GM13976 (cell line): ENCODE results near the gene LRRC47.

Source experiments
- DNase-seq: peaks from one replicate; pipeline ENCODE4 v3.0.0; 2012; ENCODE audit warnings: low spot score
- in situ Hi-C: fragments of 300-500 bp; cut with MboI; formaldehyde crosslinking; loops from one replicate; pipeline ENCODE4 v1.12.0; 2022; ENCODE audit warnings: low sequenced_read_pairs, mixed read lengths, inconsistent platforms; ENCODE audit not compliant: unreplicated experiment
- TF ChIP-seq, protein P1 (sequence below): IDR thresholded peaks from 2 replicates; pipeline ENCODE4 v1.5.1; 2012; ENCODE audit warnings: borderline replicate concordance, mild to moderate bottlenecking; ENCODE audit not compliant: insufficient read depth; ENCODE audit errors: extremely low read depth, missing control alignments, control extremely low read depth

The LRRC47 gene

DNA sequence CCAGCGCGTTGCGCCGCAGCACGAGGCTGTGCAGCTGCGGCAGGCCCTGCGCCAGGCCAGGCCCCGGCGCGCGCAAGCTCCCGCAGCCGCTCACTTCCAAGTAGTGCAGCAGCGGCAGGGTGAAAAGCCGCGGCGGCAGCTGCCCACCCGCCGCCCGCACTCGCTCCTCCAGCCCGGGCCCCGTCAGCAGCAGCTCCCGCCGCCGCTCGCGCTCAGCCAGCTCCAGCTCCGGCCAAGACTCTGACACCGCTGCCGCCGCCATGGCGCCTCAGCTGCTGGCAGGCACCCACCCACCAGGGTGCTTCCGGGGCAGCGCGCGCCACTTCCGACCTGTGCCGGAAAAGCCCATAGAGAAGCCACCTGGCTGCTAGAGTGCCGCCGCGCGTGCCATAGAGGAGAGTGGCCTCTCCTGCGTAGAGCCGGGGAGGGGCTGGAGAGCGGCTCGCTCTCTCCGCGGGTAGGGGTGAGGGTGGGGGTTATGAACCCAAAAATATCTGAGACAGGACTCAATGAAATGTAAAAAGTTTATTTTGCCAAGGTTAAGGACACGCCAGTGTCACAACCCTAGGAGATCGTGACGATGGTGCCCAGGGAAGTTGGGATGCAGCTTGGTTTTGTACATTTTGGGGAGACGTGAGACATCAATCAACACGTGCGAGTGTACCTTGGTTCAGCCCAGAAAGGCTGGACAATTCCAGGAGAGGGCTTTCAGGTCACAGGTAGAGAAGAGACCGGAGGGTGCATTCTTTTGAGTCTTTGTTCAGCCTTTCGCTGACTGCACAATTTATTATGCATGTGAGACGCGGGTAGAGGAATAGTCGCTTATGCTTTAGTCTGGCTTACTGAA is at the start of gene LRRC47:
LRRC47 (minus strand) TSS at position 284 of the 847 bp plus-strand sequence; CDS start at position 262, 22 bp downstream.
- TF ChIP-seq, protein P1, sequence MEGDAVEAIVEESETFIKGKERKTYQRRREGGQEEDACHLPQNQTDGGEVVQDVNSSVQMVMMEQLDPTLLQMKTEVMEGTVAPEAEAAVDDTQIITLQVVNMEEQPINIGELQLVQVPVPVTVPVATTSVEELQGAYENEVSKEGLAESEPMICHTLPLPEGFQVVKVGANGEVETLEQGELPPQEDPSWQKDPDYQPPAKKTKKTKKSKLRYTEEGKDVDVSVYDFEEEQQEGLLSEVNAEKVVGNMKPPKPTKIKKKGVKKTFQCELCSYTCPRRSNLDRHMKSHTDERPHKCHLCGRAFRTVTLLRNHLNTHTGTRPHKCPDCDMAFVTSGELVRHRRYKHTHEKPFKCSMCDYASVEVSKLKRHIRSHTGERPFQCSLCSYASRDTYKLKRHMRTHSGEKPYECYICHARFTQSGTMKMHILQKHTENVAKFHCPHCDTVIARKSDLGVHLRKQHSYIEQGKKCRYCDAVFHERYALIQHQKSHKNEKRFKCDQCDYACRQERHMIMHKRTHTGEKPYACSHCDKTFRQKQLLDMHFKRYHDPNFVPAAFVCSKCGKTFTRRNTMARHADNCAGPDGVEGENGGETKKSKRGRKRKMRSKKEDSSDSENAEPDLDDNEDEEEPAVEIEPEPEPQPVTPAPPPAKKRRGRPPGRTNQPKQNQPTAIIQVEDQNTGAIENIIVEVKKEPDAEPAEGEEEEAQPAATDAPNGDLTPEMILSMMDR: no peak
- DNase-seq: peak; percentile 98
- in situ Hi-C loops: no loop called here

DNA sequence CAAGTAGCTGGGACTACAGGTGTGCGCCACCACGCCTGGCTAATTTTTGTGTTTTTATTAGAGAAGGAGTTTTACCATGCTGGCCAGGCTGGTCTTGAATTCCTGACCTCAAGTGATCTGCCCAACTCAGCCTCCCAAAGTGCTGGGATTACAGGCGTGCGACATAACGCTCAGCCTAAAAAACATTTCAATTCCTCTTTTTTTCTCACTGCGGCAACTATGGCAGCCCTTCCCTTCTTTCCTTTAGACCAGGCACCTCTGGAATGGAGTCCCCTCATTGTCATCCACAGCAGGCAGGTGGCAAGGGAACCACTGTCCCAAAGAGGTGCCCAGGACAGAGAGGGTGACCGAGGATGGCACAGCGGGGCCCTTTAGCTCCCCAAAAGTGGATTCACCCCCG is 46.6 kb upstream of the LRRC47 start:
- in situ Hi-C loops: no loop called here
- TF ChIP-seq, protein P1: no peak
- DNase-seq: no peak

DNA sequence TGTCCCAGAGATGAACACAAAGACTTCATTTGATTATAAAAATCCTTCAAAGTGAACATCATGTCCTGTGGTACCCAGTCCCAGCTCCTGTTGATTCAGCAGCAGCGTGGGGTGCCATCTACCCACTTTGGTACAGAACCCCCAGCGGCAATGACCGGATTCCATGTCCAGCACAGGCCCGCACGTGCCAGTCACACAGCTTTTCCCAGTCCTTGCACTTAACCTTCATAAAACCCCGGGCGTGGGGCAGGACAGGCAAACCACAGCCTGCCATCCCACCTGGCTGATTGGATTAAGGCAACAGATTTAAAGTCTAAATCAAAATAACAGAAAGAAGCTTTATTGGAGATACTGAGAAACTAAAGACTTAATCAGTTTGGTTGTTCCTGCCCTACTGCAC is 45.2 kb upstream of the LRRC47 start:
- in situ Hi-C loops: no loop called here
- TF ChIP-seq, protein P1: no peak
- no peak for DNase-seq

DNA sequence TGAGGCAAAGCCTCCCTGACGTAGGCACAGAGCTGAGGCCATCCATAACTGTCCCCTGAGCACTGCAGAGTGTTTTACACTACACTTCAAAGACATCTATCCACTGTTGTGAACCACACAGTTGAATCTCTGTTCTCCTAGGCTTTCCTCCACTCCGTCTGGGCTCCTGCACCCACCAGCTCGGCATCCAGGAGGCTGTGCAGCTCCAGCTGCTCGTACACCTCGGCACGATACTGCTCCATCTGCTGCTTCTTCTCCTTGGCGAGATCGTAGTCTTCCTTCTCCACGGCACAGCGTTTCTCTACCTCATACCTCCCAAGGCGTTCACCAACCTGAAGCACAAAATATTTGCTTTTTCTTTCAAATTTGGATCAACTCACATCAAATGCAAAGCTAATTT is 42.5 kb upstream of the LRRC47 start:
- DNase-seq: no peak
- TF ChIP-seq, protein P1: no peak
- in situ Hi-C loops: no loop called here

DNA sequence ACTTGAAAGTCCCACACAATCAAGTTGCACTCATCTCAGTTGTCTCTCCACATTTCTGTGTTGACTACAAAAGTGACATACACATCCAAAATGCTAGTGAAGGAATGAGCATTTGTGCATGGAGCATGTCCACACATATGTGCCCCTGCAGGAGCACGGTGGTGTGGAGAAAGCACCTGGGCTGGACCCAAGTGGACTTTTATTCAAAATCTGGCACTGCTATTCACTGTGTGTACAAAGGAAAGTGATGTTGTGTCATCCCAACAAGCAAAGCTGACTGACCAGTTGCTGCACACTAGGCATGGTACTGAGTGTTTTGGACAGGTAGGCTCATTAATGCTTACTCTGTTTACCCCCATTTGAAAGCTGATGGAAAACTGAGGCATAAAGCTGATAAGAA is 41.4 kb upstream of the LRRC47 start:
- TF ChIP-seq, protein P1: no peak
- in situ Hi-C loops: no loop called here
- DNase-seq: no peak

DNA sequence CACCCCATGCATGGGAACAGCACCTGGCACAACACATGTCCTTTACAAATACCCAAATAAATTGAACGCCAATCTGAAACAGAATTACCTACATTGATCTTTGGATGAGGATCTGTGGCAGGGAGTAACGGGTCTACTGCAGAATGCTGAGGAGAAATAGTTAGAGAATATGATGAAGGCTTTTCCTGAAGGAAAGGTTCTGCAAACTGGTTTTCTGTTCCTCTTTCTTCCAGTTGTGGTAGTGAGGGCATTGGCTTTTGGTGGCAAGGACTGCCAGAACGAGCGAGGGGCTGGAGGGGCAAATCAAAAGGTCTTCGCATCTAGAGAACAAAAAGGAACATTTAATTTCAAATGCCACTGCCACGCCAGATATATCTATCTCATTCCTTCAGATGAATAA is 40.9 kb upstream of the LRRC47 start:
- in situ Hi-C loops: no loop called here
- TF ChIP-seq, protein P1: no peak
- no peak for DNase-seq
